IMR-90 (cell line): ENCODE data around the gene CBX5. TPM values are rescaled to one million over a fixed set of nuclear protein-coding genes. Genes with fewer than 3 reads are reported as not detected.
"Not testable (repeated sequence)": the region's sequence is repeated elsewhere in the genome, so short reads cannot be mapped to it uniquely, and the experiment has no call there.

Experiments used
- ATAC-seq: fragments of 200-7000 bp; cut with Tn5 transposase; 2 replicates; pipeline ENCODE4 v1.9.1; 2020; ENCODE audit warnings: low read depth, mild to moderate bottlenecking, moderate library complexity
- BruUV-seq: library from RNA; stranded (reverse); fragments of 400-500 nt; replicated peaks from 2 replicates; lab custom pipeline; 2021; lab: Mats Ljungman, UMichigan
- CTCF ChIA-PET: fragments of 300-600 bp; formaldehyde crosslinking; extraction: SDS; loops from one replicate; lab custom pipeline; 2021; ENCODE audit warnings: antibody characterized with exemption; lab: Yijun Ruan, JAX
- POLR2A ChIA-PET: fragments of 300-600 bp; sonication (Branson Sonifier 250); formaldehyde crosslinking; loops from one replicate; lab custom pipeline; 2022; ENCODE audit warnings: antibody characterized with exemption; ENCODE audit not compliant: unreplicated experiment; lab: Charles Lee
- DNase-seq: peaks from one replicate; pipeline ENCODE4 v3.0.0; 2013
- H2AFZ ChIP-seq: replicated peaks from 2 replicates; pipeline ENCODE3; 2013; ENCODE audit warnings: low read length, mild to moderate bottlenecking; ENCODE audit not compliant: poor library complexity
- H2AK5ac ChIP-seq: 2 replicates; pipeline ENCODE4 v1.6.1; 2013; ENCODE audit warnings: low read depth, low read length, inconsistent platforms
- H2AK9ac ChIP-seq: replicated peaks from 2 replicates; pipeline ENCODE3; 2013; ENCODE audit warnings: mild to moderate bottlenecking, low read depth, low read length, moderate library complexity; ENCODE audit not compliant: poor library complexity
- H2BK120ac ChIP-seq: 2 replicates; pipeline ENCODE4 v1.6.1; 2013; ENCODE audit warnings: low read depth, low read length, inconsistent platforms
- H2BK15ac ChIP-seq: 3 replicates; pipeline ENCODE4 v1.6.1; 2013; ENCODE audit warnings: low read depth, low read length, inconsistent platforms
- H2BK20ac ChIP-seq: 2 replicates; pipeline ENCODE4 v1.6.1; 2013; ENCODE audit warnings: low read depth, mild to moderate bottlenecking, inconsistent platforms, low read length, moderate library complexity
- H2BK5ac ChIP-seq: 2 replicates; pipeline ENCODE4 v1.6.1; 2013; ENCODE audit warnings: mild to moderate bottlenecking, low read depth, low read length, inconsistent platforms; ENCODE audit not compliant: poor library complexity, severe bottlenecking
- H3K14ac ChIP-seq: replicated peaks from 2 replicates; pipeline ENCODE4 v1.6.1; 2013; ENCODE audit warnings: low read depth, low read length, inconsistent platforms
- H3K18ac ChIP-seq: 2 replicates; pipeline ENCODE4 v1.6.1; 2013; ENCODE audit warnings: low read depth, low read length, control low read depth
- H3K23ac ChIP-seq: 2 replicates; pipeline ENCODE4 v1.6.1; 2013; ENCODE audit warnings: low read depth, low read length, inconsistent platforms
- H3K27ac ChIP-seq: 2 replicates; pipeline ENCODE4 v1.5.1; 2013; ENCODE audit warnings: mild to moderate bottlenecking, control low read depth, low read length; ENCODE audit not compliant: insufficient read depth
- H3K27me3 ChIP-seq: 2 replicates; pipeline ENCODE4 v1.6.1; 2013; ENCODE audit warnings: low read length; ENCODE audit not compliant: control insufficient read depth, insufficient read depth
- H3K36me3 ChIP-seq: 2 replicates; pipeline ENCODE4 v1.6.1; 2013; ENCODE audit warnings: low read length, mixed read lengths; ENCODE audit not compliant: control insufficient read depth, insufficient read depth
- H3K4ac ChIP-seq: 2 replicates; pipeline ENCODE4 v1.6.1; 2013; ENCODE audit warnings: low read depth, low read length, inconsistent platforms
- H3K4me1 ChIP-seq: 2 replicates; pipeline ENCODE4 v1.6.1; 2013; ENCODE audit warnings: low read length, mixed read lengths; ENCODE audit not compliant: control insufficient read depth, insufficient read depth
- H3K4me2 ChIP-seq: 2 replicates; pipeline ENCODE4 v1.6.1; 2013; ENCODE audit warnings: low read depth, mild to moderate bottlenecking, control low read depth, low read length, moderate library complexity
- H3K4me3 ChIP-seq: 2 replicates; pipeline ENCODE4 v1.5.1; 2013; ENCODE audit warnings: low read depth, mild to moderate bottlenecking, control low read depth, low read length, moderate library complexity; ENCODE audit not compliant: insufficient read depth
- H3K56ac ChIP-seq: 2 replicates; pipeline ENCODE4 v1.6.1; 2013; ENCODE audit warnings: low read length, inconsistent platforms; ENCODE audit not compliant: insufficient read depth; ENCODE audit errors: extremely low read depth
- H3K79me1 ChIP-seq, 2 experiments: 2 replicates each; pipeline ENCODE4 v1.6.1; 2013; ENCODE audit warnings: low read length in 2 of 2, inconsistent platforms in 1 of 2, low read depth in 1 of 2
- H3K9ac ChIP-seq: 2 replicates; pipeline ENCODE4 v1.6.1; 2013; ENCODE audit warnings: low read depth, low read length, control low read depth
- H3K9me1 ChIP-seq: 2 replicates; pipeline ENCODE4 v1.6.1; 2013; ENCODE audit warnings: low read length, inconsistent platforms; ENCODE audit not compliant: insufficient read depth
- H3K9me3 ChIP-seq: 2 replicates; pipeline ENCODE4 v1.6.1; 2013; ENCODE audit warnings: low read length; ENCODE audit not compliant: control insufficient read depth, insufficient read depth
- H4K20me1 ChIP-seq: 2 replicates; pipeline ENCODE4 v1.6.1; 2013; ENCODE audit warnings: low read length, inconsistent platforms; ENCODE audit not compliant: insufficient read depth
- H4K5ac ChIP-seq: 2 replicates; pipeline ENCODE4 v1.6.1; 2013; ENCODE audit warnings: mild to moderate bottlenecking, low read depth, low read length, control low read depth
- H4K8ac ChIP-seq, 2 experiments: 2 replicates each; pipeline ENCODE4 v1.6.1; 2013; ENCODE audit warnings: low read depth in 2 of 2, low read length in 2 of 2, control low read depth in 1 of 2, inconsistent platforms in 1 of 2
- H4K91ac ChIP-seq: 2 replicates; pipeline ENCODE4 v1.6.1; 2013; ENCODE audit warnings: low read depth, low read length, inconsistent platforms; ENCODE audit not compliant: insufficient read depth
- WGBS, 2 experiments: methylation state at CpG; one replicate each; pipeline versions ENCODE4 v1.1.5 to v1.1.7; 2013; ENCODE audit warnings: missing lambda C conversion rate in 2 of 2; ENCODE audit not compliant: insufficient read length in 1 of 2; ENCODE audit errors: extremely low coverage in 2 of 2; 5-methylcytosine and 5-hydroxymethylcytosine counted together
- dilution Hi-C: fragments of 300-500 bp; cut with HindIII; formaldehyde crosslinking; loops from one replicate; pipeline ENCODE4 v1.14.3; 2018; ENCODE audit warnings: low sequenced_read_pairs; ENCODE audit not compliant: unreplicated experiment
- in situ Hi-C: fragments of 300-500 bp; cut with MboI; formaldehyde crosslinking; loops from 3 replicates; pipeline ENCODE4 v1.14.3; 2019; ENCODE audit warnings: low sequenced_read_pairs, inconsistent platforms, mixed read lengths
- intact Hi-C: fragments of 100-400 bp; cut with micrococcal nuclease; formaldehyde crosslinking; loops from 2 replicates; pipeline ENCODE4 v1.10.0; 2022
- polyA plus RNA-seq, 3 experiments: library from polyadenylated mRNA; depleted of rRNA; stranded (reverse); fragments of >200 nt; gene quantifications; 2 replicates each; pipeline ENCODE4 v1.2.3, GENCODE V29; 2012; ENCODE audit warnings: low replicate concordance in 1 of 3
- total RNA-seq: library from RNA; depleted of rRNA; stranded (reverse); fragments of >200 nt; gene quantifications from 2 replicates; pipeline ENCODE4 v1.2.3, GENCODE V29; 2012

CBX5 gene
- total and polyA plus RNA-seq, 2 of the 4 experiments (the other 2 are of a cell fraction) = 18.0 to 40.9 TPM

GRCh38 chr12:54194611-54195010 is 85.3 kb downstream of the CBX5 start:
- H3K27ac ChIP-seq, H3K18ac ChIP-seq, H3K9me1 ChIP-seq, H3K9me3 ChIP-seq, H2BK5ac ChIP-seq, H2AFZ ChIP-seq, dilution Hi-C loops, H2AK9ac ChIP-seq, H3K79me1 ChIP-seq, H3K4me1 ChIP-seq, H2BK15ac ChIP-seq, intact Hi-C loops, H3K36me3 ChIP-seq, POLR2A ChIA-PET, H2BK20ac ChIP-seq, H2AK5ac ChIP-seq, H4K5ac ChIP-seq, H4K8ac ChIP-seq, DNase-seq, H4K91ac ChIP-seq, H3K4me3 ChIP-seq, H3K4me2 ChIP-seq, BruUV-seq, H3K4ac ChIP-seq, H3K9ac ChIP-seq, H2BK120ac ChIP-seq, H3K56ac ChIP-seq, H3K23ac ChIP-seq, H3K14ac ChIP-seq, ATAC-seq, H4K20me1 ChIP-seq: not testable (repeated sequence)
- 100% methylated on average over 1 of the region's 2 CpGs; no CpG with 5 or more reads in 1 of the 2 experiments for WGBS, 2 experiments
- H3K27me3 ChIP-seq = peaks cover 26% of the 10 kb centered on the region
- CTCF ChIA-PET = interaction anchor here (1.6 kb wide), 1 partner anchor 189 kb away, joined by 3 read pairs; no protein-coding TSS in a partner anchor
- in situ Hi-C loops = loop anchor here (5.0 to 10.0 kb wide), 2 partner anchors 187 to 490 kb away; partner anchors contain the start of gene HOXC8
